ELF-1 (cell line): Measurements from ENCODE around the gene PRUNE2.
"Not testable (repeated sequence)": the region's sequence is repeated elsewhere in the genome, so short reads cannot be mapped to it uniquely, and the experiment has no call there.

ENCODE experiments used
- DNase-seq: peaks from one replicate; pipeline ENCODE4 v3.0.0-alpha.2; 2016; ENCODE audit warnings: low read depth, low spot score

The PRUNE2 gene

GRCh38 chr9:76873056-76873792 lies 32.7 kb downstream of the PRUNE2 start:
- DNase-seq = peak; percentile 43

- no peak for DNase-seq
Measured at GRCh38 chr9:76868897-76869296, 37.0 kb downstream of the PRUNE2 start.

- DNase-seq = peak; percentile 47
Measured at GRCh38 chr9:76866689-76867088, 39.2 kb downstream of the PRUNE2 start.

- DNase-seq = no peak
Measured at GRCh38 chr9:76863832-76864231, 42.1 kb downstream of the PRUNE2 start.

GRCh38 chr9:76859860-76860259 lies 46.1 kb downstream of the PRUNE2 start:
- no peak for DNase-seq

- not testable (repeated sequence) for DNase-seq
Measured at GRCh38 chr9:76858248-76858647, 47.7 kb downstream of the PRUNE2 start.

- DNase-seq = no peak
Measured at GRCh38 chr9:76856016-76856415, 49.9 kb downstream of the PRUNE2 start.

GRCh38 chr9:76855015-76855414 lies 50.9 kb downstream of the PRUNE2 start:
- no peak for DNase-seq

GRCh38 chr9:76852026-76852425 lies 53.9 kb downstream of the PRUNE2 start:
- DNase-seq = no peak

- no peak for DNase-seq
Measured at GRCh38 chr9:76846297-76846696, 59.6 kb downstream of the PRUNE2 start.

GRCh38 chr9:76845254-76845653 lies 60.7 kb downstream of the PRUNE2 start:
- DNase-seq = no peak

- no peak for DNase-seq
Measured at GRCh38 chr9:76835571-76836283, 70.2 kb downstream of the PRUNE2 start.

GRCh38 chr9:76828447-76828846 lies 77.5 kb downstream of the PRUNE2 start:
- DNase-seq = no peak

- DNase-seq = no peak
Measured at GRCh38 chr9:76827296-76828080, 78.4 kb downstream of the PRUNE2 start.

GRCh38 chr9:76820431-76820830 lies 85.5 kb downstream of the PRUNE2 start:
- no peak for DNase-seq

- peak; percentile 83 for DNase-seq
Measured at GRCh38 chr9:76818271-76818670, 87.6 kb downstream of the PRUNE2 start.

- no peak for DNase-seq
Measured at GRCh38 chr9:76817489-76817888, 88.4 kb downstream of the PRUNE2 start.

- DNase-seq = no peak
Measured at GRCh38 chr9:76812591-76812990, 93.3 kb downstream of the PRUNE2 start.

- DNase-seq = peak; percentile 37
Measured at GRCh38 chr9:76810377-76810957, 95.4 kb downstream of the PRUNE2 start.

GRCh38 chr9:76808636-76809035 lies 97.3 kb downstream of the PRUNE2 start:
- no peak for DNase-seq

- peak; percentile 18 for DNase-seq
Measured at GRCh38 chr9:76803762-76804161, 102.2 kb downstream of the PRUNE2 start.

GRCh38 chr9:76803083-76803482 lies 102.8 kb downstream of the PRUNE2 start:
- DNase-seq = peak; percentile 6
